Testis (tissue), 3 donors: ENCODE results near the gene SLC17A3. TPM values are rescaled to one million over a fixed set of nuclear protein-coding genes. Genes with fewer than 3 reads are reported as not detected.

ENCODE experiments used
- DNase-seq: peaks from one replicate; pipeline ENCODE4 v3.0.0-alpha.2; 2019
- H3K27ac ChIP-seq, 2 donors: fragments of 200-600 bp; sonication (generic); one replicate each; pipeline ENCODE4 v1.5.1; 2019
- H3K27me3 ChIP-seq: fragments of 200-600 bp; sonication (generic); one replicate; pipeline ENCODE4 v1.5.1; 2019
- H3K36me3 ChIP-seq: fragments of 200-600 bp; sonication (generic); one replicate; pipeline ENCODE4 v1.5.1; 2017; ENCODE audit warnings: low read depth; ENCODE audit errors: missing control alignments
- H3K4me1 ChIP-seq: fragments of 200-600 bp; sonication (generic); one replicate; pipeline ENCODE4 v1.5.1; 2019
- H3K4me3 ChIP-seq, 2 donors: fragments of 200-600 bp; sonication (generic); one replicate each; pipeline ENCODE4 v1.5.1; 2017 to 2019
- H3K9me3 ChIP-seq: fragments of 200-600 bp; sonication (generic); one replicate; pipeline ENCODE4 v1.5.1; 2017
- POLR2A ChIP-seq: fragments of 450-650 bp; IDR thresholded peaks from one replicate; pipeline ENCODE4 v1.6.1; 2017; ENCODE audit warnings: antibody characterized with exemption, mild to moderate bottlenecking, moderate library complexity
- WGBS, 2 donors: methylation state at CpG; one replicate each; pipeline ENCODE4 v1.1.5; 2018; 5-methylcytosine and 5-hydroxymethylcytosine counted together
- intact Hi-C: fragments of 100-400 bp; cut with DNase I; formaldehyde crosslinking; loops from one replicate; pipeline ENCODE4 v1.15.1; 2023; ENCODE audit warnings: low total_unique reads
- polyA plus RNA-seq: library from polyadenylated mRNA; stranded (reverse); fragments of 350-450 nt; fragmentation: Illumina TruSeq; extraction: RNeasy Lipid Tissue Mini Kit (QIAGEN cat#74804); gene quantifications from one replicate; pipeline ENCODE4 v1.2.3, GENCODE V29; 2014; ENCODE audit warnings: low read depth, low replicate concordance; ENCODE audit not compliant: insufficient read depth
- total RNA-seq, 2 donors: library from RNA; depleted of rRNA; stranded (reverse); fragments of >200 nt; gene quantifications; one replicate each; pipeline ENCODE4 v1.2.3, GENCODE V29; 2016
- TF ChIP-seq, protein P1 (sequence below), 3 experiments: fragments of 450-650 bp in 2 of 3; fragments of 200-600 bp in 1 of 3; sonication (generic) in 1 of 3; IDR thresholded peaks; one replicate each; pipeline ENCODE4 v1.5.1; 2016 to 2019; ENCODE audit warnings: antibody characterized with exemption in 3 of 3, mild to moderate bottlenecking in 2 of 3, moderate library complexity in 1 of 3

The SLC17A3 gene
- total and polyA plus RNA-seq, 3 donors from 2014 or later = 0.61 to 0.68 TPM; not detected in 1

DNA sequence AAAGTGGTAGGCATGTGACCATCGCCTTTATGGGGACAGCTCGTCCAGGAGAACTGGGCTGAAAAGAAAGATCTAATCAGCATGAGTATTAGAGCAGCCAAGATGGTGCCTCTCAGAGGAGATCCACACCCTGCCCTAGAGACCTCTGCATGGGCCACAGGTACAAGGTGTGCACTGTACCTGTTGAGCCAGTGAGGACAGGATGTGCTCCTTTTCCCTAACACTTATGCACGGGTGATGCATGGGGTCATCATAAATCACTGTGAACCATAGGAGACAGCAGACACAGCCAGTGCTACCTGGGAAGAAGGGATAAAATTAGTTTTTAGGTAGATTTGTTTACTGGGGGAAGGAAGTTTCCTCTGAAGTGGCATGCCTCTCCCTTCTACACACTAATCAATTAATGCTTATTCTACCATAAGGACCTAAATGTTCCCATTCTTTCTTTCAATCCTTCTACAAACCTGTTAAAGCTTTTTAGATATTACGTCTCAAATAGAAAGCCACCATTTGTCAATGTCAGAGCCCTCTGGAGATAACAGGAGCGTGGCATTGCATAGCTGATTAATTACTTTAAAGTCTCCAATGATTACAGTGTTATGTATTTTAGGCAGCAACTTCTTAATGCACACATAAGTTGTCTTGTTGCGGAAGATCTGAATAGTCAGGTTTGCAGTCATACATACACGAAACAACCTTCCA, 42.9 kb upstream of the SLC17A3 start:
- 78 to 81% methylated on average over 7 of the region's 7 CpGs for WGBS, 2 donors
- intact Hi-C loops = no loop called here
- Histone ChIP-seq H3K4me3 (no peak overlapping the region), H3K27ac (no peak overlapping the region), H3K27me3 (no peaks in the 10 kb centered on the region), H3K4me1 (no peaks in the 10 kb centered on the region), H3K9me3 (no peaks in the 10 kb centered on the region), H3K36me3 (no peaks in the 10 kb centered on the region)
- TF ChIP-seq, protein P1, sequence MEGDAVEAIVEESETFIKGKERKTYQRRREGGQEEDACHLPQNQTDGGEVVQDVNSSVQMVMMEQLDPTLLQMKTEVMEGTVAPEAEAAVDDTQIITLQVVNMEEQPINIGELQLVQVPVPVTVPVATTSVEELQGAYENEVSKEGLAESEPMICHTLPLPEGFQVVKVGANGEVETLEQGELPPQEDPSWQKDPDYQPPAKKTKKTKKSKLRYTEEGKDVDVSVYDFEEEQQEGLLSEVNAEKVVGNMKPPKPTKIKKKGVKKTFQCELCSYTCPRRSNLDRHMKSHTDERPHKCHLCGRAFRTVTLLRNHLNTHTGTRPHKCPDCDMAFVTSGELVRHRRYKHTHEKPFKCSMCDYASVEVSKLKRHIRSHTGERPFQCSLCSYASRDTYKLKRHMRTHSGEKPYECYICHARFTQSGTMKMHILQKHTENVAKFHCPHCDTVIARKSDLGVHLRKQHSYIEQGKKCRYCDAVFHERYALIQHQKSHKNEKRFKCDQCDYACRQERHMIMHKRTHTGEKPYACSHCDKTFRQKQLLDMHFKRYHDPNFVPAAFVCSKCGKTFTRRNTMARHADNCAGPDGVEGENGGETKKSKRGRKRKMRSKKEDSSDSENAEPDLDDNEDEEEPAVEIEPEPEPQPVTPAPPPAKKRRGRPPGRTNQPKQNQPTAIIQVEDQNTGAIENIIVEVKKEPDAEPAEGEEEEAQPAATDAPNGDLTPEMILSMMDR (IDR thresholded peaks at IDR 0.05) = no peak
- no peak for TF ChIP-seq POLR2A
- DNase-seq = no peak

DNA sequence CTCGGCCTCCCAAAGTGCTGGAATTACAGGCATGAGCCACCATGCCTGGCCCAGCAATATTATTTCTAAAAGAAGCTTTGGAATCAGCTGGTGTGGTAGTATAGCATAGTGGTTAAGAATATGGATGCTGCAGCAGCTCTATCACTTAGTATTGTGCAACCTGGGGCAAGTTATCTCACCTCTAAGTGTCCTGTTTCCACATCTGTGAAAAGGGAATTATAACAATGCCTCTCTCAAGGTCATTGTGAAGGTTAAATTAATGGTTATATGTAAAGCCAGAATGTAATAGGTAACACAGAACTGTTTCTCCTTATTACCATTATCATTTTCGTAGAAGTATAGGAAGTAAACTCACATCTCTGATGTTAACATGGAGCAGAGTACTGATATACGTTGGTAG, 42.3 kb upstream of the SLC17A3 start:
- Histone ChIP-seq H3K4me1 (no peaks in the 10 kb centered on the region), H3K4me3 (no peak overlapping the region), H3K27ac (no peak overlapping the region), H3K36me3 (no peaks in the 10 kb centered on the region), H3K9me3 (no peaks in the 10 kb centered on the region), H3K27me3 (no peaks in the 10 kb centered on the region)
- intact Hi-C loops = no loop called here
- WGBS, 2 donors = 71 to 82% methylated on average over 3 of the region's 3 CpGs
- no peak for TF ChIP-seq POLR2A
- TF ChIP-seq, protein P1 (IDR thresholded peaks at IDR 0.05) = no peak
- DNase-seq = no peak

DNA sequence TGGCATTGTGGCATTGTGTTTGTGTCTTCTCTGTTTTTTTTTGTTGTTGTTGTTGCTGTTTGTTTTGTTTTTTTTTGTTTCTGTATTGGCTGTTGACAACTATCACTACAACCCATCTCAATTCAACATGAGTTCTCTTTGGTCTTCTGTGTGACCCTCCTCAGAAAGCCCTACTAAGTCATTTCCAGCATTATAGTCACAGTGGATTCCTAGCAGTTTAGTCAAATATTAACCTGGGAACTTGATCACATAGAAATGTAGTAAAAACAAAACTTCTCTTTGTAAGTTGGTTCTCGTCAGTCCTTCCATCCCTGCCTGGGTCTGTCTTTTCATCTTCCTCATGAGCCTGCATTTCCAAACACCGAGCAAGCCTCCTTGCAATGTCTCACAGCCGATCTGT, 39.7 kb upstream of the SLC17A3 start:
- WGBS, 2 donors = 81 to 98% methylated on average over 3 of the region's 3 CpGs
- Histone ChIP-seq H3K27me3 (no peaks in the 10 kb centered on the region), H3K4me1 (no peaks in the 10 kb centered on the region), H3K36me3 (no peaks in the 10 kb centered on the region), H3K4me3 (no peak overlapping the region), H3K9me3 (no peaks in the 10 kb centered on the region), H3K27ac (no peak overlapping the region)
- no peak for DNase-seq
- TF ChIP-seq, protein P1 (IDR thresholded peaks at IDR 0.05) = no peak
- TF ChIP-seq POLR2A = no peak
- intact Hi-C loops = no loop called here

DNA sequence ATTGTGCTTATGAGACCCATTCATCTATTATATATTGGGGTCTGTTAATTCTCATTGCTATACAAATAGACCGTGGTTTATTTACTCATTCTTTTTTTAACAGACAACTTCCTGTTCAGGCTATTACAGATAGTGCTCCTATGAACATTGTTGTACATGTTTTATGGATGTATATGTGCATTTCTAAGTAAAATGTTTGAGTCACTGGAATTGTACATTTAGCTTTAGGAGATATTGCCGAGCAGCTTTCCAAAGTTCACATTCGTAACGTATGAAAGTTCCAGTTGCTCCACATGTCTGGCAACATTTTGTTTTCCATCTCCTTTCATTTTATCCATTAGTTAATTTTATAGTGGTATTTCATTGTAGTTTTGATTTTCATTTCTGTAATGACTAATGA, 37.3 kb upstream of the SLC17A3 start:
- H3K9me3 ChIP-seq = no peaks in the 10 kb centered on the region
- H3K4me3 ChIP-seq = no peak overlapping the region
- H3K4me1 ChIP-seq = no peaks in the 10 kb centered on the region
- TF ChIP-seq POLR2A = no peak
- TF ChIP-seq, protein P1 (IDR thresholded peaks at IDR 0.05) = no peak
- H3K36me3 ChIP-seq = no peaks in the 10 kb centered on the region
- DNase-seq = no peak
- intact Hi-C loops = no loop called here
- no peaks in the 10 kb centered on the region for H3K27me3 ChIP-seq
- no peak overlapping the region for H3K27ac ChIP-seq
- 82 to 86% methylated on average over 4 of the region's 4 CpGs for WGBS, 2 donors

DNA sequence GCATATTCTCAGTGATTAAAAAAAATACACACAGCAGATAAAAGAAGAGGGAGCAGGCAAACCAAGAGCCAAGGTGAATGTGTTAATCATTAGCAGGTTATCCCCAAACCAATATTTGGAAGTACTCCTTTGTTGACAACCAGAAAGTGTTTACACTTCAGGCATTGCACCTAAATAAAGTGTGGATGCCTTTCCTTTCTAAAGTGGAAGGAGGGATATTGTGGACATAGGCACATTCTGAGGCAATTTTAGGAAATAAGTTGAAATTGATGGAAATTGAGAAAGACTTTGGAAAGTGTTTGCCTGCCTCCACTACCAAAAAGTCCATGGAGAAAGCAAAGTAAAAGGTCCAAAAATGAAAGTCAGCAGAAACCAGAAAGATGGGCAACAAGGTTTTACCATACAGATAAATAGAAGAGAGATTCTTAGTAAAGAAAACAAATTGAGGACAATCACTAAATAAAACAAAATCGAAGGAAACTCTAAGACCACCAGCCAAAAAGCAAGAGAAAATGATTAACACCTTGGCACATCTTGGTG, 33.5 kb upstream of the SLC17A3 start:
- TF ChIP-seq, protein P1 (IDR thresholded peaks at IDR 0.05) = no peak
- TF ChIP-seq POLR2A = no peak
- DNase-seq = no peak
- Histone ChIP-seq H3K27me3 (no peaks in the 10 kb centered on the region), H3K4me1 (no peaks in the 10 kb centered on the region), H3K4me3 (no peak overlapping the region), H3K36me3 (no peaks in the 10 kb centered on the region), H3K27ac (no peak overlapping the region), H3K9me3 (no peaks in the 10 kb centered on the region)
- 88 to 91% methylated on average over 1 of the region's 1 CpG for WGBS, 2 donors
- intact Hi-C loops = no loop called here
